AML-193 (cell line): ENCODE data around the gene MUC21.
"Not testable (repeated sequence)": the region's sequence is repeated elsewhere in the genome, so short reads cannot be mapped to it uniquely, and the experiment has no call there.

Experiments
- DNase-seq, 2 experiments: peaks; one replicate each; lab custom pipeline; 2025; lab: John Stamatoyannopoulos, UW

MUC21 gene

DNA sequence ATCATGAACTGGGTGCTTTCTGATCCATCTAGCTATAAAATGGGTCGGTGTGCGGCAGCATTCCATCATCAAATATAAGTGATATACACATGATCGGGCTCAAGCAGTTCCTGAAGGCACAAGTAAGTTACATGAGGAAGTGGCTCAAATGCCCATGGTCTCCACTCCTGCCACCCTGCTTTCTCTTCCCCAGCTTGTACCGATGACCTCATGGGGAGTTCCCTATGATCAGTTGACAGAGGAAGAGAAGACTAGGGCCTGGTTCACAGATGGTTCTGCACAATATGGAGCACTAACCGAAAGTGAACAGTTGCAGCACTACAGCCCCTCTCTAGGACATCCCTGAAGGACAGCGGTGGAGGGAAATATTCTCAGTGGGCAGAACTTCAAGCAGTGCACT is 14.3 kb upstream of the MUC21 start:
- DNase-seq, result not testable (repeated sequence)

- DNase-seq, result no peak
Measured at GRCh38 chr6:30970946-30971345, 12.6 kb upstream of the MUC21 start.

GRCh38 chr6:30972816-30973215 is 10.7 kb upstream of the MUC21 start:
- DNase-seq, result no peak

DNA sequence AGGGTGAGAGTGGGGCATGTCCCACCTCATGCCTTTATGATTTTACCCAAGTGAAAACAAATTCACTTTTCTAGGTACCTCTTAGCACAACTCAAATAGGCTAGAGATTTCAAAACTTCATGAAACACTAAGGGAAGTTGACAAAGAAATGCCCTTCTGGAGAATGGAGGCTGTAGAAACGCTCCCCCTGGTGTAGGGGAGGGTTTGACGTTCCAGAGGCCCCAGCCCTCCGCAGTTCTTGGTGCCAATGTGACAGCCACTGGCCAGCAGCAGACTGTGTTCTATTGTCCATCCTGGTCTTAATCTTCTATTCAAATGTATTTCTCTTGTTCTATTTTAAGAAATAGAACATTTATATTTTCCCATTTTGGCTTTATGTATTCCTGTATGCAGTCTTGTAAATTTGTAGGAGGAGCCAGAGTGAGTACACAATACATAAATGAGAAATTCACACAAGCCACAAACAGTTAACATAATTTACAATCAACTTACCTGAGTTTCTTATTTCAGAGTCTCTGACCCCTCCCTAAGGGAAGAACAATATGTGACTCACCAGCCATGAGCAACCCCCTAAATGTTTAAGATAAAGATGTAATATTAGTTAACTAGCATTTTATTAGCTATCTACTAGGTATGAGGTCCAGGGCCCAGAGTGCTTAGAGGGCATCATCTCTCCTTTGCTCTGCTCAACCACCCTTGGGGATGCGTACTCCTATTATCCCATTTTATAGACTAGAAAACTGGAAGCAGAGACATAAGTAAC is 8.8 kb upstream of the MUC21 start:
- no peak for DNase-seq

GRCh38 chr6:30979141-30979540 is 4.4 kb upstream of the MUC21 start:
- no peak for DNase-seq

DNA sequence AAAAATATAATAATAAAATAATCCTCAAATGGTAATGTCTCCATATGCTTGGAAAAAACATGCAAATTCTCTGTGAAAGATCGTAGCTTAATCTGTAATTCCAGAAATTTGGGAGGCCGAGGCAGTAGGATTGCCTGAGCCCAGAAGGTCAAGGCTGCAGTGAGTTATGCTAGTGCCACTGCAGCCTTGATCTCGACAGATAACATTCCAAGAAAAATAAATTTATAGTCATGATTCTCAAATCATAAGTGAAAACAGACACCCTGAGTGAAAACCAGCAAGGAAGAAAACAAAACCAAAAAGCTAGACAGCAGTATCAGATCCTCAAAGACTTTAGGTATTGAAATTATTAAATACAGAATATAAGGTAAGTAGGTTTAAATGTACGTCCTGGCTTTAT is 3.8 kb upstream of the MUC21 start:
- DNase-seq, result no peak

GRCh38 chr6:30981942-30982772 is 1.4 kb upstream of the MUC21 start:
- DNase-seq, result no peak

DNA sequence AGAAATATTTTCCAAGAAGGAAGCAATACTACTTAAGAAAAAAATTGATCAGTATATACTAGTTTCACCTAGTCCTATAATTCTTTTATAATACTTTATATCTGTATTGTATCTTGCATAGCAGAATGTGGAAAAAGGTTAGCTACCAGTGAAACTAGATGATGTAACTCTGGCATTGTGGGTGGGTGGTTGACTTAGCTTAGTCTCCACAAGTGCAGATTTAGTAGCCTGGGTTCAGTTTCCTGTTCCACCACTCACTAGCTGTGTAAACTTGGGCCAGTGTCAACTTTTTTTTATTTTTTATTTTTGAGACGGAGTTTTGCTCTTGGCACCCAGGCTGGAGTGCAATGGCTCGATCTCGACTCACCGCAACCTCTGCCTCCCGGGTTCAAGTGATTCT is 2.0 kb downstream of the MUC21 start:
- DNase-seq, result no peak

- no peak for DNase-seq
Measured at GRCh38 chr6:30987304-30987703, 3.8 kb downstream of the MUC21 start.

- DNase-seq, result no peak
Measured at GRCh38 chr6:30988209-30988825, 4.8 kb downstream of the MUC21 start.

DNA sequence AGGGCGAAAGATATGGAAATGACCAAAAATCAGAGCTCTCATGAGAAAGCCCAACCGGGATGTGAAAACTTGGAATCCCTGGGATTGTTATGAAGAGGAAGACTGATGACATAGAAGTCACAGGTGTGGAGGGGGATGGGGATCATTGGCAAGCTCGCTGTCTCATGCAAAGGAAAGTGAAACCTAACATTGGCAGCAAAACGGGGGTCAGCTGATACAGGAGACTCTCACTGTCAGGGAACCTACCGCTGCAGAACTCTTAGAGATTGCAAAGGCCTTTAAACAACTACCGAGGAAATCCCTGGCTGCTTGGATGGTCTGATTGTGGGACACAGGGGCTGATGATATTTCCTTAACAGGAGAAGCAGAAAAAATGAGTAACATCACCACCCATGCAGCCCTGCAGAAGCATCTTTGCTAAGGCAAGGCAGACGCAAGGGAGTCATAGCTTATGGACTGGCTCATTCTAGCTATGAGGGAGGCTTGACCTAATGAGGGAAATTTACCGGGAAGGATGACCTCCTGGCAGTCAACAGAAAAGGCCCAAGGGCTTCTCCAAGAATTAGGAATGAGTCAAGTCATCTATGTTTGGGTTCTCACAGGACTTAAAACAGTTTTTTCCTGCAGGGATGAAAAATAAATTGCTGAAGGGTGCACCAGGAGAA is 7.0 kb downstream of the MUC21 start:
- no peak for DNase-seq

DNA sequence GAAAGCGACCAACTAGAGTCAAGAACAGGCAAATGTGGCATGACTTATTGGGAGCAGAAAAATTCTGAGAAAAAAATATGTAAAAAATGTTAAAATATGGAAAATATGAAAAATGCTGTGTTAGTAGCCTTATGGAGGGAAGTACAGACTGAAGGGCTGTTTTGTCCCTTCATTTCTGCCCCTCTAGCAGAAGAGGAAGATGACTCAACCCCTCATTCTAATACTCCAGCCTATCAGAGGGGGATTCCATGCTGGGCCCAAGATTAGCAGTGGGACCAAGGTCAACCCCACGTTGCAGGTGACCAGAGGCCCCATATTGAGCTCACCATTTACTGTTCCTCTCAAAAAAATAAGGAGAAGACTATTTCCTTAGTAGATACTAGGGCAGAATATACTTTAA is 8.4 kb downstream of the MUC21 start:
- no peak for DNase-seq

DNA sequence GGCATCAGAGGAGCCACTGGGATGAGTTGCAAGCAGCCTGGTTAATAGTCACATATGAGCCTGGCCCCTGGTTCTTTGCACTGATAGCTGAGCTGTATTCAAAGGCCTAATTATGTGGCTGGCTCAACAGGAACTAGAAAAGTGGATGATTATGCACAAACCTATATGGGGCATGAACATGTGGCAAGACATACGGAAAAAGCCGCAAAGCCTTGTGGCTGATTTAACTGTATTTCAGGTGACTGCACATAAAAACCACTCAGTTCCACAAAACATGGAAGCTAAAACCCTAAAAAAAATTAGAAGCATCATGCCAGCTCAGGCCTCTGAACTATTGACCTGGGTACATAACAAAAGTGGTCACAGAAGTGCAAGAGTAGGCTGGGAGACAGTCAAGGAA is 13.8 kb downstream of the MUC21 start:
- no peak for DNase-seq

- DNase-seq, result no peak
Measured at GRCh38 chr6:30998785-30999184, 15.3 kb downstream of the MUC21 start.

DNA sequence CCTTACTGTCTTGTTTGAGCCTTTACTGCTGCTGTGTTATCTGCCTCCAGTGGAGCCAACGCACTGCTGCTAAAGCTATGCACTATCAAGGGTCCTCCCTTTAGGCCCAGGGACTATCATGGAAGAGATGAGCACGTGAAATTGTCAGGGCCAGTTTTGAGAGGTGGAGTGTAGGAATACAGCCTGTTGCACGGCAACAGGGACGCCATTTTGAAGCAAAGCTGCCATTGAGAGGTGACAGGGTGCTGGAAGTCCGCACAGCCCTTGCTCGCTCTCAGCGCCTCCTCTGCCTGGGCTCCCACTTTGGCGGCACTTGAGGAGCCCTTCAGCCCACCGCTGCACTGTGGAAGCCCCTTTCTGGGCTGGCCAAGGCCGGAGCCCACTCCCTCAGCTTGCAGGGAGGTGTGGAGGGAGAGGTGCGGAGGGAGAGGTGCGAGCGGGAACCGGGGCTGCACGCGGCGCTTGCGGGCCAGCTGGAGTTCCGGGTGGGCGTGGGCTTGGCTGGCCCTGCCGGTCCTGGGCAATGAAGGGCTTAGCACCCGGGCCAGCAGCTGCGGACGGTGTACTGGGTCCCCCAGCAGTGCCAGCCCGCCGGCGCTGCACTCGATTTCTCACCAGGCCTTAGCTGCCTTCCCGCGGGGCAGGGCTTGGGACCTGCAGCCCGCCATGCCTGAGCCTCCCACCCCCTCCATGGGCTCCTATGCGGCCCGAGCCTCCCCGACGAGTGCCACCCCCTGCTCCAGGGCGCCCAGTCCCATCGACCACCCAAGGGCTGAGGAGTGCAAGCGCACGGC is 16.7 kb downstream of the MUC21 start:
- not testable (repeated sequence) for DNase-seq

DNA sequence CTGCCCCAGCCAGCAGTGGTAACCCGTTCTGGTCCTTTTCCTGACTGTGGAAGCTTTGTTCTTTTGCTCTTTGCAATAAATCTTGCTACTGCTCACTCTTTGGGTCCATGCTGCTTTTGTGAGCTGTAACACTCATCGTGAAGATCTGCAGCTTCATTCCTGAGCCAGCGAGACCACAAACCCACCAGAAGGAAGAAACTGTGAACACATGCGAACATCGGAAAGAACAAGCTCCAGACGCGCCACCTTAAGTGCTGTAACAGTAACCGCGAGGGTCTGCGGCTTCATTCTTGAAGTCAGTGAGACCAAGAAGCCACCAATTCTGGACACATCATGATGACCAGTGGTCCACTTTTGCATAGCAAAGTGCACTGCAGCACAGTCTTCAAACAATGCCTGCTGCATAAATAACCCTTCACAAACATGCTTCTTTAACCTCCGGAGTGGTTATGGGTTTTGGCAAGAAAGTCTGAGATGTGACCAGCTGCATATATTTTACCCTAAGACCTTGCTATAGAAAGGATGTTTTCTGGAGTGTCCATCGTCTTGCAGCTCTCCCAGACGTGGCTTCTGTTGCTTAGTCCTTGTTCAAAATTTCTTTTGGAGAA is 17.9 kb downstream of the MUC21 start:
- no peak for DNase-seq

DNA sequence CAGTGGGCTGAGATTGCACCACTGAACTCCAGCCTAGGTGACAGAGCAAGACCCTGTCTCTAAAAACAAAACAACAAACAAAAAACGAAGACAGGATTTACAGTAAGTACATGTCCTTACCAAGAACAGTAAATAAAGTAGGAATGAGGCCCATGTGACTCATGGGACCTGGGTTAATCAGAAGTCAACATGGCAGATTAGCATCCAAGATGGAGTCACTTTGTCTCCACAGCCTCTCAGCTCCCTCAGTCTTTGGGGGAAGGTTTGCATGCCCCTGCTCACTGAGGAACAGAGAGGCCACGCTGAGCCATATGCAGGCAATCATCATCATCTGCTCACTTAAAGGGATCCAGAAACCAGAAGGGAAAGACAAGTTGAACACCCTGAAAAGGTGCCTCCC is 19.0 kb downstream of the MUC21 start:
- DNase-seq, result no peak

DNA sequence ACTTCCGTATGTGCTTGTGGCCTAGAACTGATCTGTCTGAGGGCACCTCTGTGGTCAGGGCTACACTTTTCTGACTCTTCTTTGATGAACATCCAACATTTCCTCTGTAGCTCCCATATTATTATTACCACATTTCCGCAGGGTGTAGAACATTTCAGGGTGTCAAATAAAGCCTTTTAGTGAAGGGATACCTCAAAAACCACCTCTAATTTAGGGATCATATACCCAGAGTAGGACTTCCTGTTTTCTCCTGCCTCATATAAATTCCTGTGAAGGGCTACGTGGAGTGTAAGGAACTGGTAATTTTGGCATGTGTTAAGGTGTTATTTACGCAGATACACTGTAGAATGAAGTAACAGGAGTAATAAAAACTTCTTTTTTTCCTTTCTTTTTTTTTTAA is 21.3 kb downstream of the MUC21 start:
- DNase-seq, result no peak

DNA sequence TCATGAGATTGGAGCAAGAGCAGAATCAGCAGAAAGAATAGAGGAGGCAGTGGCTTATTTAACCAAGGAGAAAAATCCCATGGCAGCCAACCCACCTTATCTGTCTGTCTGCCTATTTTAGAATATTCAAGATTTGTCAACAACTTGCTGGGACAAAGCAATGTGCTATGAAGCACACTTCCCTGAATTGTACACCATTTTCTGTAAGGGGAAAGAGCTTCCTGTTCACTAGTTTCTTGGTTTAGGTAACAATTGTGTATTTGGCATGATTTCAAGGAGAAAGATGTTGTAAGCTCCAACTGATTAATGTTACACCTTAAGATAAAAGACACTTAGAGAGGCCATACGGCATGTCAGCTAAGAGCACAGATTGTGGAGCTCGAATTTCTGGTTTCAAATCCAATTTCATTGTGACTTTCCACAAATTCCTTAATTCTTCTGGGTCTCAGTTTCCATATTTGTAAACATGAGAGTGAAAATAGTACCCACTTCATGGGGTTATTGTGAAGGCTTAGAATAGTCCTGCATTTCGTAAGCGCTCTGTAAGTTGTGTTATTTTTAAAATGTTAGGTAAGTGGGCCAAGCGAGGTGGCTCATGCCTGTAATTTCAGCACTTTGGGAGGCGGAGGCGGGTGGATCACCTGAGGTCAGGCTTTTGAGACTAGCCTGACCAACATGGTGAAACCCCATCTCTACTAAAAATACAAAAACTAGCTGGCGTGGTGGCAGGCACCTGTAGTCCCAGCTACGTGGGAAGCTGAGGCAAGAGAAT is 21.9 kb downstream of the MUC21 start:
- DNase-seq, result no peak

DNA sequence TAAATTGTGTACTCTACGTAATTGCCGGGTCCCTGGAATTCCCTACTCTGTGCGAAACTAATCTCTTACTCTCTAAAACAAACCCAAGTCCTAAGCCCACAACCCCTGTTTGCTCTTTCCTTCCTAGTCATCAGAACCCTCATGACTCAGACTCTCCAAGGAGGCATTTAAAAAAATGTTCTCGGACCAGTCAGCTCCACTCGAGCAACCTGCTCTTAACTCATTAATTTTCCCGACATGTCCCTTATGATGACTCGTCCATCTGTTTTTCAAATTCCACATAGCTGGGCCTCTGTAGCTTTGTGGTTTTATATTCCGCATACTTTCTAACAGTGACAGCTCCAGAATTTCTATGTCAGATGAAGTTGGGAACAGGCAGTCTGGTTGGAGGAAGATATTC is 24.2 kb downstream of the MUC21 start:
- DNase-seq, result no peak
